GM12873 (cell line): Measurements from ENCODE around the gene NFATC2.

Experiments
- CTCF ChIP-seq: IDR thresholded peaks from 2 replicates; pipeline ENCODE4 v1.5.1; 2012; ENCODE audit warnings: low read depth, mild to moderate bottlenecking, moderate library complexity, low read length, control low read depth; ENCODE audit not compliant: insufficient read depth; ENCODE audit errors: missing control alignments

The NFATC2 gene

GRCh38 chr20:51387125-51387875 is 155.2 kb downstream of the NFATC2 start:
- no peak for TF ChIP-seq CTCF

DNA sequence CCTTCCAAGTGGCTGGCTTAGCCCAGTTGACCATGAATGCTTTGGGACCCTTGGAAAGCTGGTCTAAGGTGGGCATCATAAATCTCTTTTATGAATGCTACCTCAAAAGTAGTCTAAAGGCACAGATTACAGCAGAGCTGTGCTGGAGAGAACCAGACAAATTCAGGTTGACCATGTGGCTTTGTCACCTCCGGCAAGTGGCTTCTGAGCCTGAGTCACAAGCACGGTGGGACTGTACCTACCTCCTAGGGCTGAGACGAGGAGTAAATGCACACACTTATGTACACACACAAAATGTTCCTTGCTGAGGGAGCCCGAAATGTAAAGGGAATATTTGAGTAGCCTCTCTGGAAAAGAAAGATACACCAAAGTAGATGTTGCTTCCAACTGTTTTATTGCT is 155.9 kb downstream of the NFATC2 start:
- no peak for TF ChIP-seq CTCF

GRCh38 chr20:51385646-51386530 is 156.6 kb downstream of the NFATC2 start:
- TF ChIP-seq CTCF, result peak; percentile 68

GRCh38 chr20:51384875-51385274 is 157.6 kb downstream of the NFATC2 start:
- TF ChIP-seq CTCF, result no peak

GRCh38 chr20:51383891-51384510 is 158.5 kb downstream of the NFATC2 start:
- no peak for TF ChIP-seq CTCF

- TF ChIP-seq CTCF, result no peak
Observed at GRCh38 chr20:51382986-51383821, 159.3 kb downstream of the NFATC2 start.
